K562 (cell line): ENCODE results near the gene CSRNP2. TPM values are rescaled to one million over a fixed set of nuclear protein-coding genes. Genes with fewer than 3 reads are reported as not detected.

Experiments used
- CBX3 ChIP-seq, 2 experiments: IDR thresholded peaks; 1 replicate in 1 of 2; 2 replicates in 1 of 2; pipeline ENCODE4 v1.6.1; 2012; ENCODE audit warnings: inconsistent platforms in 2 of 2, low read length in 2 of 2, borderline replicate concordance in 1 of 2, control low read depth in 1 of 2
- DIDO1 ChIP-seq: fragments of 450-650 bp; IDR thresholded peaks from 2 replicates; pipeline ENCODE4 v1.6.1; 2016; ENCODE audit warnings: low read depth, missing biosample characterization, missing genetic modification characterization
- GTF2B ChIP-seq: IDR thresholded peaks from 2 replicates; pipeline ENCODE4 v1.6.1; 2011; ENCODE audit not compliant: insufficient read length; ENCODE audit errors: extremely low read depth
- HDAC6 ChIP-seq: IDR thresholded peaks from 2 replicates; pipeline ENCODE4 v1.6.1; 2012; ENCODE audit warnings: low read depth, mild to moderate bottlenecking, control low read depth, inconsistent platforms, low read length, moderate library complexity
- MIER1 ChIP-seq: fragments of 450-650 bp; IDR thresholded peaks from 2 replicates; pipeline ENCODE4 v1.6.1; 2016; ENCODE audit warnings: antibody characterized with exemption, mild to moderate bottlenecking, low read depth
- MNT ChIP-seq, 2 experiments: fragments of 450-650 bp; conservative IDR thresholded peaks; 2 replicates each; pipeline ENCODE4 v1.6.1; 2017; ENCODE audit warnings: mild to moderate bottlenecking in 2 of 2, moderate library complexity in 2 of 2
- NCOA4 ChIP-seq: fragments of 450-650 bp; IDR thresholded peaks from 2 replicates; pipeline ENCODE4 v1.6.1; 2018; ENCODE audit warnings: mild to moderate bottlenecking; ENCODE audit not compliant: partially characterized antibody
- PHB2 ChIP-seq: fragments of 450-650 bp; IDR thresholded peaks from 2 replicates; pipeline ENCODE4 v1.6.1; 2017; ENCODE audit warnings: low read depth
- SMARCA5 ChIP-seq: fragments of 450-650 bp; IDR thresholded peaks from 2 replicates; pipeline ENCODE4 v1.6.1; 2016
- THAP7 ChIP-seq: fragments of 250-450 bp; sonication (Bioruptor Pico); IDR thresholded peaks from 2 replicates; pipeline ENCODE4 v1.5.0; 2021
- THRAP3 ChIP-seq: fragments of 450-650 bp; IDR thresholded peaks from 2 replicates; pipeline ENCODE4 v1.6.1; 2016; ENCODE audit warnings: mild to moderate bottlenecking, inconsistent platforms, borderline replicate concordance
- ZEB2 ChIP-seq: fragments of 450-650 bp; IDR thresholded peaks from 2 replicates; pipeline ENCODE4 v1.6.1; 2016
- ZNF134 ChIP-seq: fragments of 250-450 bp; sonication (Bioruptor Pico); conservative IDR thresholded peaks from 2 replicates; pipeline ENCODE4 v1.4.0; 2020
- ZNF174 ChIP-seq: fragments of 250-450 bp; sonication (Bioruptor Pico); IDR thresholded peaks from 2 replicates; pipeline ENCODE4 v1.4.0; 2020; ENCODE audit warnings: mild to moderate bottlenecking
- ZNF263 ChIP-seq: sonication (generic); formaldehyde crosslinking; IDR thresholded peaks from 2 replicates; pipeline ENCODE4 v1.8.0; 2022; ENCODE audit warnings: mild to moderate bottlenecking, missing genetic modification reagents, borderline replicate concordance
- ZNF384 ChIP-seq: IDR thresholded peaks from 2 replicates; pipeline ENCODE4 v1.6.1; 2012; ENCODE audit warnings: low read depth, low read length, improper control_type of control experiment
- ZNF408 ChIP-seq: fragments of 250-450 bp; sonication (Bioruptor Pico); IDR thresholded peaks from 2 replicates; pipeline ENCODE4 v1.4.0; 2020; ENCODE audit warnings: low read depth, mild to moderate bottlenecking, moderate library complexity
- ZNF785 ChIP-seq: fragments of 250-450 bp; sonication (Bioruptor Pico); IDR thresholded peaks from 2 replicates; pipeline ENCODE4 v1.4.0; 2020; ENCODE audit warnings: mild to moderate bottlenecking
- polyA plus RNA-seq, 8 experiments: library from polyadenylated mRNA; depleted of rRNA in 4 of 8; stranded (reverse) in 5 of 8; unstranded in 3 of 8; fragments of >200 nt; fragmentation: Nextera tagmentation in 2 of 8; fragmentation: Illumina TruSeq in 1 of 8; extraction: Ambion mirVana in 2 of 8; extraction: Trizol in 1 of 8; gene quantifications; 2 replicates each; pipeline versions ENCODE4 v1.2.1 to v1.2.3, GENCODE V29; 2011 to 2014; ENCODE audit warnings: inconsistent platforms in 1 of 8, missing spikeins in 1 of 8
- total RNA-seq, 7 experiments: library from RNA; depleted of rRNA in 6 of 7; stranded (reverse); fragments of >200 nt in 6 of 7; fragmentation: Illumina TruSeq in 2 of 7; extraction: Trizol in 2 of 7; gene quantifications; 2 replicates each; pipeline versions ENCODE4 v1.2.1 to v1.2.3, GENCODE V29; 2011 to 2021; ENCODE audit warnings: low replicate concordance in 1 of 7
- TF ChIP-seq, protein P1 (sequence below): sonication (generic); formaldehyde crosslinking; IDR thresholded peaks from 2 replicates; pipeline ENCODE4 v1.8.0; 2023; ENCODE audit warnings: mild to moderate bottlenecking, missing genetic modification reagents
- TF ChIP-seq, protein P2 (sequence below): fragments of 250-450 bp; sonication (Bioruptor Pico); IDR thresholded peaks from 2 replicates; pipeline ENCODE4 v1.5.0; 2021
- TF ChIP-seq, protein P3 (sequence below): fragments of 250-450 bp; sonication (Bioruptor Pico); IDR thresholded peaks from 2 replicates; pipeline ENCODE4 v1.8.0; 2022; ENCODE audit warnings: inconsistent platforms

CSRNP2 gene
- total and polyA plus RNA-seq, 9 of the 15 experiments (the other 6 are each of a cell fraction or from before 2014, with no cell fraction given) = 1.6 to 13.9 (median 5.9) TPM

DNA sequence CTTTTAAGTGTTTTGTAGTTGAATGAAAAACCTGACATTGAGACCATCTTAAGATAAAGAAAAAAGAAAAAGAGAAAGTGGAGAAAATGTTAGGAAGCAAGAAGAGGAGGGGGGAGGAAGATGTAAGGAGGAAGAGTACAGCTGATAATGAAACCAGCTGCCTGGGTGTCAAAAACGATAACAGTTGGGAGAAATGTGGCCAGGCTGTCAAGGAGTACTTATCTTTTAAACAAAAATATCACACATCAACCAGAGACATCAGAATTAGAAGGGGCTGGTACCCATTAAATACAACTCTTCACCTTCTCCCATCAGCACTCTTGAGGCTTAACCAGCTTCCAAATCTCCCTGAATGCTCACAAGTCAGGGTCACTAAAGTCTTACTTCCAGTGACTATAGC, 61.7 kb downstream of the CSRNP2 start (continued):
- TF ChIP-seq, protein P1, sequence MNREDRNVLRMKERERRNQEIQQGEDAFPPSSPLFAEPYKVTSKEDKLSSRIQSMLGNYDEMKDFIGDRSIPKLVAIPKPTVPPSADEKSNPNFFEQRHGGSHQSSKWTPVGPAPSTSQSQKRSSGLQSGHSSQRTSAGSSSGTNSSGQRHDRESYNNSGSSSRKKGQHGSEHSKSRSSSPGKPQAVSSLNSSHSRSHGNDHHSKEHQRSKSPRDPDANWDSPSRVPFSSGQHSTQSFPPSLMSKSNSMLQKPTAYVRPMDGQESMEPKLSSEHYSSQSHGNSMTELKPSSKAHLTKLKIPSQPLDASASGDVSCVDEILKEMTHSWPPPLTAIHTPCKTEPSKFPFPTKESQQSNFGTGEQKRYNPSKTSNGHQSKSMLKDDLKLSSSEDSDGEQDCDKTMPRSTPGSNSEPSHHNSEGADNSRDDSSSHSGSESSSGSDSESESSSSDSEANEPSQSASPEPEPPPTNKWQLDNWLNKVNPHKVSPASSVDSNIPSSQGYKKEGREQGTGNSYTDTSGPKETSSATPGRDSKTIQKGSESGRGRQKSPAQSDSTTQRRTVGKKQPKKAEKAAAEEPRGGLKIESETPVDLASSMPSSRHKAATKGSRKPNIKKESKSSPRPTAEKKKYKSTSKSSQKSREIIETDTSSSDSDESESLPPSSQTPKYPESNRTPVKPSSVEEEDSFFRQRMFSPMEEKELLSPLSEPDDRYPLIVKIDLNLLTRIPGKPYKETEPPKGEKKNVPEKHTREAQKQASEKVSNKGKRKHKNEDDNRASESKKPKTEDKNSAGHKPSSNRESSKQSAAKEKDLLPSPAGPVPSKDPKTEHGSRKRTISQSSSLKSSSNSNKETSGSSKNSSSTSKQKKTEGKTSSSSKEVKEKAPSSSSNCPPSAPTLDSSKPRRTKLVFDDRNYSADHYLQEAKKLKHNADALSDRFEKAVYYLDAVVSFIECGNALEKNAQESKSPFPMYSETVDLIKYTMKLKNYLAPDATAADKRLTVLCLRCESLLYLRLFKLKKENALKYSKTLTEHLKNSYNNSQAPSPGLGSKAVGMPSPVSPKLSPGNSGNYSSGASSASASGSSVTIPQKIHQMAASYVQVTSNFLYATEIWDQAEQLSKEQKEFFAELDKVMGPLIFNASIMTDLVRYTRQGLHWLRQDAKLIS (CRISPR knock-in tag) = no peak
- TF ChIP-seq ZNF134 (CRISPR knock-in tag) (no peak), CBX3 (IDR thresholded peaks at IDR 0.05; ENCODE audit: borderline replicate concordance in 1 of 2, low read length in 2 of 2) (no peak), MIER1 (no peak), GTF2B (no peak), ZNF174 (CRISPR knock-in tag) (no peak), DIDO1 (no peak), ZNF408 (CRISPR knock-in tag) (no peak), SMARCA5 (no peak), PHB2 (peak; percentile 57; the same call in 1 of the 2 replicates), THRAP3 (no peak), ZEB2 (peak; percentile 61; the same call in 1 of the 2 replicates), ZNF263 (no peak), MNT (conservative IDR thresholded peaks at IDR 0.05) (peak; percentile 52 to 87; a peak in 3 of 4 replicates), THAP7 (CRISPR knock-in tag) (no peak), NCOA4 (no peak), ZNF785 (CRISPR knock-in tag) (no peak), HDAC6 (no peak), ZNF384 (no peak)
- TF ChIP-seq, protein P2, sequence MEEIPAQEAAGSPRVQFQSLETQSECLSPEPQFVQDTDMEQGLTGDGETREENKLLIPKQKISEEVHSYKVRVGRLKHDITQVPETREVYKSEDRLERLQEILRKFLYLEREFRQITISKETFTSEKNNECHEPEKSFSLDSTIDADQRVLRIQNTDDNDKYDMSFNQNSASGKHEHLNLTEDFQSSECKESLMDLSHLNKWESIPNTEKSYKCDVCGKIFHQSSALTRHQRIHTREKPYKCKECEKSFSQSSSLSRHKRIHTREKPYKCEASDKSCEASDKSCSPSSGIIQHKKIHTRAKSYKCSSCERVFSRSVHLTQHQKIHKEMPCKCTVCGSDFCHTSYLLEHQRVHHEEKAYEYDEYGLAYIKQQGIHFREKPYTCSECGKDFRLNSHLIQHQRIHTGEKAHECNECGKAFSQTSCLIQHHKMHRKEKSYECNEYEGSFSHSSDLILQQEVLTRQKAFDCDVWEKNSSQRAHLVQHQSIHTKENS (CRISPR knock-in tag) = no peak
- TF ChIP-seq, protein P3, sequence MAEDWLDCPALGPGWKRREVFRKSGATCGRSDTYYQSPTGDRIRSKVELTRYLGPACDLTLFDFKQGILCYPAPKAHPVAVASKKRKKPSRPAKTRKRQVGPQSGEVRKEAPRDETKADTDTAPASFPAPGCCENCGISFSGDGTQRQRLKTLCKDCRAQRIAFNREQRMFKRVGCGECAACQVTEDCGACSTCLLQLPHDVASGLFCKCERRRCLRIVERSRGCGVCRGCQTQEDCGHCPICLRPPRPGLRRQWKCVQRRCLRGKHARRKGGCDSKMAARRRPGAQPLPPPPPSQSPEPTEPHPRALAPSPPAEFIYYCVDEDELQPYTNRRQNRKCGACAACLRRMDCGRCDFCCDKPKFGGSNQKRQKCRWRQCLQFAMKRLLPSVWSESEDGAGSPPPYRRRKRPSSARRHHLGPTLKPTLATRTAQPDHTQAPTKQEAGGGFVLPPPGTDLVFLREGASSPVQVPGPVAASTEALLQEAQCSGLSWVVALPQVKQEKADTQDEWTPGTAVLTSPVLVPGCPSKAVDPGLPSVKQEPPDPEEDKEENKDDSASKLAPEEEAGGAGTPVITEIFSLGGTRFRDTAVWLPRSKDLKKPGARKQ = no peak
